GM18502 (cell line): ENCODE results near the gene S100A7A.
"Not testable (repeated sequence)": the region's sequence is repeated elsewhere in the genome, so short reads cannot be mapped to it uniquely, and the experiment has no call there.

Experiments used
- ATAC-seq: cut with Tn5 transposase; IDR thresholded peaks from one replicate; pipeline ENCODE4 v1.9.1; 2021; ENCODE audit warnings: mild to moderate bottlenecking; ENCODE audit not compliant: unreplicated experiment, poor library complexity

Gene S100A7A

GRCh38 chr1:153419436-153419793 is 3.1 kb downstream of the S100A7A start:
- not testable (repeated sequence) for ATAC-seq

- ATAC-seq = no peak
Measured at GRCh38 chr1:153420306-153420705, 4.0 kb downstream of the S100A7A start.

DNA sequence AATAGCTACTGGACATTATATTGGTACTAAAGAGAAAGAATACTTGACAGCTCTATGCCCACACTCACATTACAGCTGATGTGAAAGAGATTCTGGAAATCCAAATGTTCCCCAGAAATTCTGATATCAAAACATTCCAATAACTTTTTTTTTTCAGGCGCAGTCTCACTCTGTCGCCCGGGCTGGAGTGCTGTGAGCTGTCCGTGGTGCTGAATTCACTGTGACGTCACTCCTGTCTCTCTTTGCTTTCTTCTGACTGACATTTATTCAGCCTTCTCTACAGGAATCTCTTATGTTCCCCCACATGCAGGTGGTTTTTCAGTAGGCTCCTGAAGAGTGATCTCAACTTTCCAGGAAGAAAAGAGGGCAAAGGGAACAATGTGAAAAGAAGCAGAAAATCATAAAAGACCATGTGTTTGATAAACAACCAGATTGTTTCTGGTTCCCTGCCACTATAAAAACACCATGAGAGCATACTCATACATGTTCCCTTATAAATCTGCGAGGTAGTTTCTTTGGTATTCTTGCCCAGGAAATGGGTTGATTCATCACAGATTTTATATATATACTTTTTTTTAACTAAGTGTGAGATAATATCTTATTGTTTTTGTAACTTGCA is 6.2 kb downstream of the S100A7A start:
- no peak for ATAC-seq

- no peak for ATAC-seq
Measured at GRCh38 chr1:153426809-153427208, 10.5 kb downstream of the S100A7A start.

- no peak for ATAC-seq
Measured at GRCh38 chr1:153428073-153428638, 11.8 kb downstream of the S100A7A start.

- ATAC-seq = no peak
Measured at GRCh38 chr1:153428791-153429190, 12.5 kb downstream of the S100A7A start.

GRCh38 chr1:153429266-153430165 is 13.2 kb downstream of the S100A7A start:
- no peak for ATAC-seq

DNA sequence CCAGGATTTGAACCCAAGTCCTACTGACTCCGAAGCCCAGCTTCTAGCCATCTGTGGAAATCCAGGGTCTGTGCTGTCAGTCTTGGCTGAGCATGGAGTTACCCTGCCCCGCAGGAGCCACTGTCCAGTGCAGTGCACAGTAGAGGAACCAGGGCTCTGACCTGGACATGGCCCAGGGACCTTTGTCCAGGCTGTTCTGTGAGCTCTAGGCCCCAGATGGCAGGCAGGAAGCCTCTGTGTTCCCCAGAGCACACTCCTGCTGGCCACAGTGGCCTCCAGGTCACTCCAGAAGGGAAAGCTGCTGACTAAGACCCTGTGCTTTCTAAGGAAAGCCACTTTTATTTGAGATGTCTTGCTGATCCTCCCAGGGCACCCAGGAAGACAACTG is 13.8 kb downstream of the S100A7A start:
- no peak for ATAC-seq

DNA sequence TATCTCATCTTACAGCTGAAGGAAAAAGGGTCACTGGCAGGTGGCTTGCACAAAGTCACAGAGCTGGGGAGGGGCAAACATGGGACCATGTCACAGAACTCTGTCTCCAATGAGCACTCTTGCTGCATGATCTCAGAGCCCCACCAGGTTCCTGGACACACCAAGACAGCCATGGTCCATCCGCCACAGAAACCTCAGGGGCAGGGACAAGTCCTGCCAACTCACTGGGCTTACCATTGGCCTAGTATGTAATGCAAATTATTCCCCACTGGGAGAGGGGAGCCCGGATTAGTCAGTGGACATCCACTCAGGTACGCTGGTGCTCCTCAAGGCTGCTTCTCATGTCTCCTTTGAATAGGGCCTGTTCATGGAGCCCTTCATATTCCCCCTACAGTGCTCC is 14.2 kb downstream of the S100A7A start:
- no peak for ATAC-seq

DNA sequence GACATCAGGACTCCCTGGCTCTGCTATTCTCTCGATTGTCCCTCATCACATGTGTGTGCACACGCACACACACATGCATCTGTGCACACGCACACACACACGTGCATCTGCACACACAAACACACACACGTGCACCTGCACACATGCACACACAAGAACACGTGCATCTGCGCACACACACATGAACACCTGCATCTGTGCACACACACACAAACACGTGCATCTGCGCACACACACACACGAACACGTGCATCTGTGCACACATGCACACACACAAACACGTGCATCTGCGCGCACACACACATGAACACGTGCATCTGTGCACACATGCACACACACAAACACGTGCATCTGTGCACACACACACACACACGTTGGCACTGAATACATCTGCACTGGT is 14.7 kb downstream of the S100A7A start:
- ATAC-seq = no peak

DNA sequence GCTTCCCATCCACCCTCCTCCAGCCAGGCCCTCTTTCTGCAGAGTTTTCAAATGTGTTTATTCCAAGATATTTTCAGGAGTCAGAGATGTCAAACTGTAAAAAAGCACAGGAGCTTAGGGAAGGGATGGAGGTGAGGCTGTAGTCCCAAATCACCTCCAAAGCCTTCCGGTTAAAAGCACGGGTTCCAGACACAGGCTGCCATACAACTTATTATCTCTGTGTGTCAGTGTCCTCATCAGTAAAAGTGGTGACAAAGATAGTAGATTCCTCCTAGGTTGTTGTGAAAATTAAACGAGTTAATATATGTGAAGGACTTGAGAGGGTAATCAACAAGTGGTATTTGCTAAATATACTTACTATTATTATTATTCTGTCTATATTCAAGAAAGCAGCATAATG is 15.1 kb downstream of the S100A7A start:
- no peak for ATAC-seq

GRCh38 chr1:153431928-153432327 is 15.6 kb downstream of the S100A7A start:
- ATAC-seq = no peak

GRCh38 chr1:153432874-153433681 is 16.8 kb downstream of the S100A7A start:
- no peak for ATAC-seq

- ATAC-seq = no peak
Measured at GRCh38 chr1:153434746-153435455, 18.6 kb downstream of the S100A7A start.

- no peak for ATAC-seq
Measured at GRCh38 chr1:153437236-153437635, 20.9 kb downstream of the S100A7A start.

- no peak for ATAC-seq
Measured at GRCh38 chr1:153438599-153438998, 22.3 kb downstream of the S100A7A start.

DNA sequence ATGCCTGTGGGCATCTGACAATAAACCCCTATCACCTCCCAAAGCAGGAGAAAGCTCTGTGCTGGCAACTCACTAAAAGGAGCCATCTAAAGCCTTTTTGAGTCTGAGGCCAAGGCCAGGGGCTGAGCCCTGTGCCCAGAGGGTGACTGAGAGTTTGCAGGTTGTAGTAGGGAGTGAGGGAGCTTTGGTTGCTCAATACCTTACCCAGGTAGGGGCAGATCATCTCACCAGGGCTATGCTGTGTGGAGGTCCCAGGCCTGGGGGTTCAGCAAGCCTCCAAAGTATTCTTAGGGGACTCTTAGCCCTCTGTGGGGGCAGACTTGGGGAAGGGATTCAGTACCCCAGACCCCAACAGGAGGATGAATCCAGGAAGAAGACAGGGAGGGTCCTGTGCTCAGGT is 23.0 kb downstream of the S100A7A start:
- ATAC-seq = no peak

GRCh38 chr1:153441238-153441755 is 25.0 kb downstream of the S100A7A start:
- no peak for ATAC-seq

DNA sequence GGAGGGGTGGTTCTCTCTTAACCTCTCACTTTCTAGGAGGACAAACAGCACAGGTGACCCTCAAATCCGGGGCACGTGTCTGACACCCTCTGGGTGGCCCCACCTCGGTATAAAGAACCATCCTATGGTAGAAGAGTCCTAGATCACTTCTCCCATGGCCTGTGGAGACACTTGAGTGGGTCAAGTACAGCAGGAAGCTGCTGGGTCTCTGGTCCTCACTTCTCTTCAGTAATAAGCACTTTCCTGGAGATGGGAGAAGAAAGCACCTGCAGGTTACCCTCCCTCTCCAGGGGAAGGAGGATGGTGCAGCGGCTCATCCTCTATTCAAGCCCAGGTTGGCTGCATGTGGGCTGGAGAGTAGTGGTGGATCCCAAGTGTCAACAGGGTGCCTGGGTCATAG is 27.2 kb downstream of the S100A7A start:
- no peak for ATAC-seq

DNA sequence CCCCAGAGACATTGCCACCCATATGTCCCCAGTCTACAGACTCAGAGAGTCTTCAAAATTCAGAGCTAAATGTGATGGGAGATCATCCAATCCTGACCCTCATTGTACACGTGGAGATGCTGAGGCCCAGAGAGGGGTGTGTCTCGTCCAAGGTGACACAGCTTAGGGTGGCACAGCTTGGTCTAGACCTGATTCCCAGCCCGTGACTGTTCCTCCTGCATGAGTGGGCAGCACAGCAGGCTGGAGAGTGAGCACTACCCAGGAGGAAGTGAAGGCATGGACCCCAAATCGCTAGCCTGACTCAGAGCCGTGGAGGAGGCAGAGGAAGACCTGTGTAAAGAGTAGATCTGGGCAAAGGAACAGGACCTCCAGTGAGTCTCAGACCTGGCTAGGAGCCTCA is 27.8 kb downstream of the S100A7A start:
- no peak for ATAC-seq
